Neuronal stem cell (in vitro differentiated cells): Measurements from ENCODE around the gene UGT2B11. TPM values are rescaled to one million over a fixed set of nuclear protein-coding genes. Genes with fewer than 3 reads are reported as not detected.
"Not testable (repeated sequence)": the region's sequence is repeated elsewhere in the genome, so short reads cannot be mapped to it uniquely, and the experiment has no call there.

Experiments used
- DNase-seq: peaks from one replicate; pipeline ENCODE4 v3.0.0-alpha.2; 2013; ENCODE audit warnings: low spot score
- H2AFZ ChIP-seq: one replicate; pipeline ENCODE4 v1.6.1; 2013; ENCODE audit warnings: mild to moderate bottlenecking, low read length, inconsistent platforms
- H2AK5ac ChIP-seq: 2 replicates; pipeline ENCODE4 v1.6.1; 2013; ENCODE audit warnings: low read depth, mild to moderate bottlenecking, inconsistent platforms, low read length, moderate library complexity, mixed read lengths
- H2BK120ac ChIP-seq: 2 replicates; pipeline ENCODE4 v1.6.1; 2013; ENCODE audit warnings: low read depth, mild to moderate bottlenecking, inconsistent platforms, low read length, moderate library complexity, mixed read lengths
- H2BK12ac ChIP-seq: one replicate; pipeline ENCODE4 v1.6.1; 2013; ENCODE audit warnings: low read length, inconsistent platforms
- H2BK15ac ChIP-seq: 2 replicates; pipeline ENCODE4 v1.6.1; 2013; ENCODE audit warnings: mild to moderate bottlenecking, low read length, inconsistent platforms, mixed read lengths
- H2BK5ac ChIP-seq: one replicate; pipeline ENCODE4 v1.6.1; 2013; ENCODE audit warnings: inconsistent platforms, mild to moderate bottlenecking, low read length, moderate library complexity
- H3K14ac ChIP-seq: one replicate; pipeline ENCODE4 v1.6.1; 2013; ENCODE audit warnings: low read length, inconsistent platforms
- H3K18ac ChIP-seq: 2 replicates; pipeline ENCODE4 v1.6.1; 2013; ENCODE audit warnings: low read length, inconsistent platforms
- H3K23ac ChIP-seq: 2 replicates; pipeline ENCODE4 v1.6.1; 2013; ENCODE audit warnings: low read depth, mild to moderate bottlenecking, mixed read lengths, low read length, inconsistent platforms; ENCODE audit not compliant: poor library complexity
- H3K27ac ChIP-seq: replicated peaks from 3 replicates; pipeline ENCODE4 v1.5.1; 2013; ENCODE audit warnings: low read length, inconsistent platforms
- H3K27me3 ChIP-seq, 3 experiments: 2 replicates each; pipeline ENCODE4 v1.6.1; 2013; ENCODE audit warnings: low read length in 3 of 3, mild to moderate bottlenecking in 2 of 3, inconsistent platforms in 1 of 3, low read depth in 1 of 3, mixed read lengths in 1 of 3, moderate library complexity in 1 of 3; ENCODE audit not compliant: control insufficient read depth in 3 of 3, insufficient read depth in 3 of 3
- H3K36me3 ChIP-seq, 2 donors: replicated peaks in 1 of 2; 2 replicates each; pipeline ENCODE4 v1.6.1; 2013; ENCODE audit warnings: low read length in 2 of 2; ENCODE audit not compliant: control insufficient read depth in 2 of 2, insufficient read depth in 2 of 2
- H3K4ac ChIP-seq: 2 replicates; pipeline ENCODE4 v1.6.1; 2013; ENCODE audit warnings: inconsistent platforms, mild to moderate bottlenecking, low read length, moderate library complexity
- H3K4me1 ChIP-seq, 2 donors: 1 replicate in 1 of 2; 2 replicates in 1 of 2; pipeline ENCODE4 v1.6.1; 2013; ENCODE audit warnings: low read length in 2 of 2, low read depth in 1 of 2; ENCODE audit not compliant: control insufficient read depth in 2 of 2, insufficient read depth in 1 of 2
- H3K4me2 ChIP-seq: one replicate; pipeline ENCODE4 v1.6.1; 2013; ENCODE audit warnings: mild to moderate bottlenecking, low read length, inconsistent platforms; ENCODE audit not compliant: insufficient read depth, poor library complexity, severe bottlenecking
- H3K4me3 ChIP-seq, 2 donors: 2 replicates each; pipeline ENCODE4 v1.5.1; 2013; ENCODE audit warnings: low read length in 2 of 2, mild to moderate bottlenecking in 2 of 2, inconsistent platforms in 1 of 2, moderate library complexity in 1 of 2
- H3K79me1 ChIP-seq: one replicate; pipeline ENCODE4 v1.6.1; 2013; ENCODE audit warnings: low read depth, mild to moderate bottlenecking, inconsistent platforms, low read length, moderate library complexity
- H3K9ac ChIP-seq: one replicate; pipeline ENCODE4 v1.6.1; 2013; ENCODE audit warnings: mild to moderate bottlenecking, low read depth, low read length, inconsistent platforms; ENCODE audit not compliant: poor library complexity
- H3K9me3 ChIP-seq, 2 donors: replicated peaks in 1 of 2; 2 replicates each; pipeline versions ENCODE3 to v1.6.1; 2013; ENCODE audit warnings: low read length in 2 of 2, mild to moderate bottlenecking in 2 of 2, inconsistent platforms in 1 of 2, low read depth in 1 of 2, mixed read lengths in 1 of 2, moderate library complexity in 1 of 2; ENCODE audit not compliant: control insufficient read depth in 2 of 2, insufficient read depth in 1 of 2
- H4K8ac ChIP-seq: one replicate; pipeline ENCODE4 v1.6.1; 2013; ENCODE audit warnings: low read depth, mild to moderate bottlenecking, inconsistent platforms, low read length, moderate library complexity
- H4K91ac ChIP-seq: one replicate; pipeline ENCODE4 v1.6.1; 2013; ENCODE audit warnings: low read length, low read depth, mild to moderate bottlenecking, inconsistent platforms; ENCODE audit not compliant: poor library complexity
- WGBS, 2 donors: extraction: QIAGEN DNeasy Blood & Tissue Kit; methylation state at CpG; one replicate each; pipeline ENCODE4 v1.1.7; 2013; ENCODE audit warnings: missing lambda C conversion rate in 2 of 2, mixed read lengths in 1 of 2; ENCODE audit not compliant: insufficient read length in 2 of 2, insufficient replicate concordance in 1 of 2; ENCODE audit errors: extremely low coverage in 2 of 2; 5-methylcytosine and 5-hydroxymethylcytosine counted together
- polyA plus RNA-seq, 2 experiments: library from polyadenylated mRNA; stranded (reverse); fragments of 200-250 nt; gene quantifications; one replicate each; pipeline ENCODE4 v1.2.3, GENCODE V29; 2013

UGT2B11 gene
- not detected for polyA plus RNA-seq (2013, experiment 1 of 2)
- polyA plus RNA-seq (2013, experiment 2 of 2): not detected

- Histone ChIP-seq H3K4me1 (no peaks in the 10 kb centered on the region), H3K79me1 (no peaks in the 10 kb centered on the region), H3K9ac (no peak within 1 kb of the TSS), H3K23ac (no peak within 1 kb of the TSS), H3K27ac (no peak within 1 kb of the TSS), H3K4me3 (no peak within 1 kb of the TSS), H2BK15ac (no peak within 1 kb of the TSS), H2AFZ (no peak within 1 kb of the TSS), H3K4me2 (no peak within 1 kb of the TSS), H2BK120ac (no peak within 1 kb of the TSS), H2BK5ac (no peak within 1 kb of the TSS), H4K91ac (no peak within 1 kb of the TSS), H3K27me3 (no peaks in the 10 kb centered on the region), H2AK5ac (no peak within 1 kb of the TSS), H4K8ac (no peak within 1 kb of the TSS), H3K14ac (no peak within 1 kb of the TSS), H3K4ac (no peak within 1 kb of the TSS), H3K18ac (no peak within 1 kb of the TSS), H3K36me3 (no peaks in the 10 kb centered on the region), H2BK12ac (no peak within 1 kb of the TSS), H3K9me3 (no peaks in the 10 kb centered on the region)
- DNase-seq: no peak
- no CpG with 5 or more reads among the region's 3 CpGs for WGBS, 2 donors
Observed at GRCh38 chr4:69214716-69215115, at the start of gene UGT2B11. Gene UGT2B11 (minus strand): TSS chr4:69214748. CDS start chr4:69214722, 26 bp downstream.

- not testable (repeated sequence) for H3K4me3 ChIP-seq, H2AFZ ChIP-seq, H3K79me1 ChIP-seq, H3K4me2 ChIP-seq, H3K4me1 ChIP-seq, H3K36me3 ChIP-seq, DNase-seq, H2BK120ac ChIP-seq, H4K8ac ChIP-seq, H3K9ac ChIP-seq, H2BK15ac ChIP-seq, H3K27me3 ChIP-seq, H2BK5ac ChIP-seq, H4K91ac ChIP-seq, H3K23ac ChIP-seq, H3K14ac ChIP-seq, H3K9me3 ChIP-seq, H2BK12ac ChIP-seq, H2AK5ac ChIP-seq, H3K18ac ChIP-seq, H3K4ac ChIP-seq, H3K27ac ChIP-seq
- WGBS, 2 donors: no CpG with 5 or more reads among the region's 3 CpGs
Observed at GRCh38 chr4:69253147-69253772, 38.7 kb upstream of the UGT2B11 start.

DNA sequence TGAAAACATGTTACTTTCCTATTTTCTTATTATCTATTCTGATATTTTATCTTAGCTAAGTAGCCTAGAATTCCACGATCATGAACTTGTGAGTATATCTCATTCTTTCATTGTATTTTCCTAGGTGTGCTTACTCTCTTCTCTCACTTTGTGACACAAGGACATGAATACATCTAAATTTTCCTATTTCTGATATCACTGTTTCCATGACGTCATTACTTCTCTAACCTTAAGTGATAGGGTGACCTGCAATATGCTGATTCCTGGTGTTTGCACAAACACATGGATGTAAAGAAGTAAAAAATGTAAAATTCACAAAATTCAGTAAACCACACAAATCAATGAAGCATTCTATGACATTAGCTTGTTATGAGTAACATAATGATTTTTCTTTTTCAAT, 36.3 kb upstream of the UGT2B11 start:
- H3K14ac ChIP-seq, H3K23ac ChIP-seq, H4K91ac ChIP-seq, H2BK15ac ChIP-seq, H2AFZ ChIP-seq, H3K4me3 ChIP-seq, H3K4ac ChIP-seq, H4K8ac ChIP-seq, H3K36me3 ChIP-seq, H3K18ac ChIP-seq, H3K27ac ChIP-seq, H2BK120ac ChIP-seq, H3K4me1 ChIP-seq, H3K9ac ChIP-seq, H3K79me1 ChIP-seq, H2AK5ac ChIP-seq, H3K4me2 ChIP-seq, H2BK5ac ChIP-seq, H3K9me3 ChIP-seq, H2BK12ac ChIP-seq, H3K27me3 ChIP-seq, DNase-seq: not testable (repeated sequence)
- no CpG with 5 or more reads among the region's 2 CpGs for WGBS, 2 donors

DNA sequence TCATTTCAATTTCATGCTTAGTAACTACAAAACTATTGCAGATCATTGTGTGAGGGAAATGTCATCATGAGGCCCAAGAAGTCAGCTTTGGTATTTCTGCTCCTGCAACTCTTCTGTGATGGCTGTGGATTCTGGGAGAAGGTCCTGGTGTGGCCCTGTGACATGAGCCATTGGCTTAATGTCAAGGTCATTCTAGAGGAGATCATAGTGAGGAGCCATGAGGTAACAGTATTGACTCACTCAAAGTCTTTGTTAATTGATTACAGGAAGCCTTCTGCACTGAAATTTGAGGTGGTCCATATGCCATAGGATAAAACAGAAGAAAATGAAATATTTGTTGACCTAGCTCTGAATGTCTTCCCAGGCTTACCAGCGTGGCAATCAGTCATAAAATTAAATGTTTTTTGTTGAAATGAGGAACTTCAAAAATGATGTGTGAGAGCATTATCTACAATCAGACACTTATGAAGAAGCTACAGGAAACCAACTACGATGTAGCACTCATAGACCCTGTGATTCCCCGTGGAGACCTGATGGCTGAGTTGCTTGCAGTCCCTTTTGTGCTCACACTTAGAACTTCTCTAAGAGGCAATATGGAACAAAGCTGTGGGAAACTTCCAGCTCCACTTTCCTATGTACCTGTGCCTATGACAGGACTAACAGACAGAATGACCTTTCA, 28.2 kb upstream of the UGT2B11 start:
- not testable (repeated sequence) for H3K79me1 ChIP-seq, H3K4me3 ChIP-seq, H3K14ac ChIP-seq, H3K18ac ChIP-seq, H3K9ac ChIP-seq, H2BK15ac ChIP-seq, H4K91ac ChIP-seq, H3K9me3 ChIP-seq, H3K4me2 ChIP-seq, H3K4ac ChIP-seq, H3K27ac ChIP-seq, H4K8ac ChIP-seq, H2BK120ac ChIP-seq, H3K27me3 ChIP-seq, H3K36me3 ChIP-seq, H2AFZ ChIP-seq, DNase-seq, H3K4me1 ChIP-seq, H3K23ac ChIP-seq, H2AK5ac ChIP-seq, H2BK5ac ChIP-seq, H2BK12ac ChIP-seq
- WGBS, 2 donors: no CpG with 5 or more reads among the region's 3 CpGs
